DOHH2 (cell line): Measurements from ENCODE around the gene HIF3A.
"Not testable (repeated sequence)": the region's sequence is repeated elsewhere in the genome, so short reads cannot be mapped to it uniquely, and the experiment has no call there.

Source experiments
- H3F3A ChIP-seq: fragments of 200-600 bp; sonication (generic), shearing (Covaris generic); 2 replicates; pipeline ENCODE4 v1.6.0; 2016; ENCODE audit warnings: antibody characterized with exemption, mild to moderate bottlenecking; ENCODE audit not compliant: control insufficient read depth, insufficient read depth
- H3K27ac ChIP-seq: fragments of 200-600 bp; sonication (generic); 2 replicates; pipeline ENCODE4 v1.5.1; 2014; ENCODE audit warnings: low read depth, mild to moderate bottlenecking, low read length, moderate library complexity
- H3K27me3 ChIP-seq: fragments of 200-600 bp; sonication (generic); 2 replicates; pipeline ENCODE4 v1.6.1; 2014; ENCODE audit warnings: mild to moderate bottlenecking, low read length, mixed read lengths; ENCODE audit not compliant: control insufficient read depth
- H3K36me3 ChIP-seq: fragments of 200-600 bp; sonication (generic); 2 replicates; pipeline ENCODE4 v1.6.1; 2014; ENCODE audit warnings: mild to moderate bottlenecking, low read length, moderate library complexity, mixed read lengths; ENCODE audit not compliant: control insufficient read depth
- H3K4me1 ChIP-seq: fragments of 200-600 bp; sonication (generic); 2 replicates; pipeline ENCODE4 v1.6.1; 2014; ENCODE audit warnings: mild to moderate bottlenecking, low read length, mixed read lengths; ENCODE audit not compliant: control insufficient read depth
- H3K4me2 ChIP-seq: fragments of 200-600 bp; sonication (generic); 2 replicates; pipeline ENCODE4 v1.6.0; 2014; ENCODE audit warnings: mild to moderate bottlenecking, low read length, moderate library complexity
- H3K4me3 ChIP-seq: fragments of 200-600 bp; sonication (generic); 2 replicates; pipeline ENCODE4 v1.5.1; 2014; ENCODE audit warnings: mild to moderate bottlenecking, low read length, mixed read lengths
- H3K79me2 ChIP-seq: fragments of 200-600 bp; sonication (generic); 2 replicates; pipeline ENCODE4 v1.6.1; 2014; ENCODE audit warnings: mild to moderate bottlenecking, low read length, mixed read lengths; ENCODE audit not compliant: control insufficient read depth
- H3K9me2 ChIP-seq: fragments of 200-600 bp; sonication (generic); replicated peaks from 2 replicates; pipeline ENCODE4 v1.6.1; 2014; ENCODE audit warnings: mild to moderate bottlenecking, low read length, mixed read lengths; ENCODE audit not compliant: control insufficient read depth
- H3K9me3 ChIP-seq: fragments of 200-600 bp; sonication (generic); 2 replicates; pipeline ENCODE4 v1.6.1; 2014; ENCODE audit warnings: antibody characterized with exemption, low read length, mixed read lengths; ENCODE audit not compliant: control insufficient read depth, insufficient read depth
- H4K20me1 ChIP-seq: fragments of 200-600 bp; sonication (generic); 2 replicates; pipeline ENCODE4 v1.6.0; 2014; ENCODE audit warnings: low read depth, mild to moderate bottlenecking, antibody characterized with exemption, low read length, moderate library complexity; ENCODE audit not compliant: control insufficient read depth, insufficient read depth
- CTCF ChIP-seq: fragments of 200-600 bp; sonication (generic); IDR thresholded peaks from one replicate; pipeline ENCODE4 v1.5.1; 2014; ENCODE audit warnings: antibody characterized with exemption, mild to moderate bottlenecking, low read depth, low read length; ENCODE audit not compliant: poor library complexity, severe bottlenecking
- EZH2phosphoT487 ChIP-seq: fragments of 200-600 bp; sonication (generic); IDR thresholded peaks from 2 replicates; pipeline ENCODE4 v1.6.1; 2017; ENCODE audit warnings: borderline replicate concordance, mild to moderate bottlenecking, antibody characterized with exemption, low read length, moderate library complexity, mixed read lengths

Gene HIF3A

GRCh38 chr19:46254776-46255175 lies 42.1 kb upstream of the HIF3A start:
- TF ChIP-seq EZH2phosphoT487 (no peak), CTCF (no peak)
- Histone ChIP-seq H3K79me2 (no peaks in the 10 kb centered on the region), H3K27ac (no peak overlapping the region), H3K36me3 (no peaks in the 10 kb centered on the region), H4K20me1 (no peaks in the 10 kb centered on the region), H3F3A (no peaks in the 10 kb centered on the region), H3K4me3 (no peak overlapping the region), H3K4me1 (no peaks in the 10 kb centered on the region), H3K4me2 (no peak overlapping the region), H3K9me3 (no peaks in the 10 kb centered on the region), H3K9me2 (no peaks in the 10 kb centered on the region), H3K27me3 (peaks cover 3% of the 10 kb centered on the region; the same call in 1 of the 2 replicates)

- Histone ChIP-seq H3K9me3 (no peaks in the 10 kb centered on the region), H4K20me1 (no peaks in the 10 kb centered on the region), H3K79me2 (no peaks in the 10 kb centered on the region), H3K9me2 (no peaks in the 10 kb centered on the region), H3F3A (no peaks in the 10 kb centered on the region), H3K27ac (no peak overlapping the region), H3K4me2 (no peak overlapping the region), H3K27me3 (no peaks in the 10 kb centered on the region), H3K4me1 (no peaks in the 10 kb centered on the region), H3K36me3 (no peaks in the 10 kb centered on the region), H3K4me3 (no peak overlapping the region)
- TF ChIP-seq CTCF, result no peak
- TF ChIP-seq EZH2phosphoT487, result no peak
These were observed 40.0 kb upstream of the HIF3A start for GRCh38 chr19:46256855-46257254.

GRCh38 chr19:46261501-46261900 lies 35.3 kb upstream of the HIF3A start:
- H3K79me2 ChIP-seq, H3K27me3 ChIP-seq, H3F3A ChIP-seq, H3K9me3 ChIP-seq, H3K4me3 ChIP-seq, H3K36me3 ChIP-seq, H3K4me1 ChIP-seq, H3K9me2 ChIP-seq, H3K4me2 ChIP-seq, H3K27ac ChIP-seq, H4K20me1 ChIP-seq: not testable (repeated sequence)

GRCh38 chr19:46262684-46263296 lies 34.1 kb upstream of the HIF3A start:
- not testable (repeated sequence) for H3K4me1 ChIP-seq, H3K36me3 ChIP-seq, H3K9me3 ChIP-seq, H4K20me1 ChIP-seq, H3K4me3 ChIP-seq, H3K27me3 ChIP-seq, H3K27ac ChIP-seq, H3K79me2 ChIP-seq, H3K9me2 ChIP-seq, H3F3A ChIP-seq, H3K4me2 ChIP-seq

GRCh38 chr19:46264801-46265200 lies 32.0 kb upstream of the HIF3A start:
- not testable (repeated sequence) for H3K4me2 ChIP-seq, H4K20me1 ChIP-seq, H3K27ac ChIP-seq, H3K9me2 ChIP-seq, H3K27me3 ChIP-seq, H3K4me1 ChIP-seq, H3K36me3 ChIP-seq, H3F3A ChIP-seq, H3K9me3 ChIP-seq, H3K79me2 ChIP-seq, H3K4me3 ChIP-seq
